HUES48 (cell line): ENCODE data around the gene CHST6.

Experiments used
- H3K27ac ChIP-seq: one replicate; pipeline ENCODE4 v1.7.0; 2013; ENCODE audit warnings: low read depth, low read length, inconsistent platforms
- H3K27me3 ChIP-seq: 2 replicates; pipeline ENCODE4 v1.6.1; 2013; ENCODE audit warnings: mild to moderate bottlenecking, low read length; ENCODE audit not compliant: control insufficient read depth, insufficient read depth
- H3K36me3 ChIP-seq: 2 replicates; pipeline ENCODE4 v1.6.1; 2013; ENCODE audit warnings: low read length; ENCODE audit not compliant: control insufficient read depth, insufficient read depth
- H3K4me1 ChIP-seq: 2 replicates; pipeline ENCODE4 v1.6.1; 2013; ENCODE audit warnings: mild to moderate bottlenecking, low read length; ENCODE audit not compliant: control insufficient read depth, insufficient read depth
- H3K4me3 ChIP-seq: 2 replicates; pipeline ENCODE4 v1.5.1; 2013; ENCODE audit warnings: mild to moderate bottlenecking, low read depth, low read length
- H3K9ac ChIP-seq: 2 replicates; pipeline ENCODE4 v1.6.1; 2013; ENCODE audit warnings: mild to moderate bottlenecking, low read depth, low read length, moderate library complexity
- H3K9me3 ChIP-seq: 2 replicates; pipeline ENCODE4 v1.6.1; 2013; ENCODE audit warnings: low read length; ENCODE audit not compliant: control insufficient read depth, insufficient read depth

The CHST6 gene

GRCh38 chr16:75486014-75486675 lies 9.1 kb downstream of the CHST6 start:
- H3K27ac ChIP-seq, result no peak overlapping the region
- H3K36me3 ChIP-seq, result peaks cover 16% of the 10 kb centered on the region; the same call in 1 of the 2 replicates
- no peaks in the 10 kb centered on the region for H3K9me3 ChIP-seq
- no peak overlapping the region for H3K9ac ChIP-seq
- H3K4me1 ChIP-seq, result no peaks in the 10 kb centered on the region
- H3K27me3 ChIP-seq, result no peaks in the 10 kb centered on the region
- H3K4me3 ChIP-seq, result no peak overlapping the region

- no peaks in the 10 kb centered on the region for H3K4me1 ChIP-seq
- no peak overlapping the region for H3K4me3 ChIP-seq
- H3K27me3 ChIP-seq, result no peaks in the 10 kb centered on the region
- no peak overlapping the region for H3K9ac ChIP-seq
- peaks cover 16% of the 10 kb centered on the region; the same call in 1 of the 2 replicates for H3K36me3 ChIP-seq
- H3K27ac ChIP-seq, result no peak overlapping the region
- no peaks in the 10 kb centered on the region for H3K9me3 ChIP-seq
These were observed 9.8 kb downstream of the CHST6 start for GRCh38 chr16:75485230-75486013.

GRCh38 chr16:75483222-75483621 lies 12.0 kb downstream of the CHST6 start:
- no peaks in the 10 kb centered on the region for H3K9me3 ChIP-seq
- no peaks in the 10 kb centered on the region for H3K4me1 ChIP-seq
- H3K9ac ChIP-seq, result no peak overlapping the region
- H3K36me3 ChIP-seq, result peaks cover 33% of the 10 kb centered on the region
- H3K27me3 ChIP-seq, result no peaks in the 10 kb centered on the region
- H3K4me3 ChIP-seq, result no peak overlapping the region
- no peak overlapping the region for H3K27ac ChIP-seq

DNA sequence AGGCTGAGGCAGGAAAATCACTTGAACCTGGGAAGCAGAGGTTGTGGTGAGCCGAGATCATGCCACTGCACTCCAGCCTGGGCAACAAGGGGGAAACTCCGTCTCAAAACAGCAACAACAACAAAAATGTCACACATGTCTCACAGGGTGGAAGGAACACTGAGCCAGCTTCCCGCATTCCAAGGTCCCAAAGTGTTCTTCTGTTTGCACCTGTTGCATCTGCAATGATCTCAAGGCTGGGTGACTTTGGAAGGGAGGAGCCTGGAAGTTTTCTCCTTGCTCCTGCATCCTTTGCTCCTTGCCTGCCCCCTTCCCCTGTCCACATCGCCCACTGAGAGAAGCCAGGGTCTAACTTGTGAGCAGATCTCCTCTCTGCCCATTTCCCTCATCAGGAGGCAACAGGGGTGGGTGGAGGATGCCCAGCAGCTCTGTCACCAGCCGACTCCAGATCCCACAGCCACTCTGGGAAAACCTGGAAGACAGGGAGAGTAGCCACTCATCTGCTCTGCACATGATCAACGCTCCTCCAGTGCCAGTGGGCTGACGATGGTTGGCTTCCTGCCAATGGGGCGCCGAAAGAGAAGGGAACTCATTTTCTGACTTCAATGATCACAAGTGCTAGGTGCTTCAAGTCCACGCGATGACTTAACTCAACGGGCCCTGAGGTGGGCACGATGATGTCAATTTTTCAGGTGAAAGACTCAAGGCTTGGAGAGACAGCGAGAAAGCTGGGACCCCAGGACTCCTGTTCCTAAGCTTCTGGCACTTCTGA lies 12.6 kb downstream of the CHST6 start:
- H3K27ac ChIP-seq, result no peak overlapping the region

DNA sequence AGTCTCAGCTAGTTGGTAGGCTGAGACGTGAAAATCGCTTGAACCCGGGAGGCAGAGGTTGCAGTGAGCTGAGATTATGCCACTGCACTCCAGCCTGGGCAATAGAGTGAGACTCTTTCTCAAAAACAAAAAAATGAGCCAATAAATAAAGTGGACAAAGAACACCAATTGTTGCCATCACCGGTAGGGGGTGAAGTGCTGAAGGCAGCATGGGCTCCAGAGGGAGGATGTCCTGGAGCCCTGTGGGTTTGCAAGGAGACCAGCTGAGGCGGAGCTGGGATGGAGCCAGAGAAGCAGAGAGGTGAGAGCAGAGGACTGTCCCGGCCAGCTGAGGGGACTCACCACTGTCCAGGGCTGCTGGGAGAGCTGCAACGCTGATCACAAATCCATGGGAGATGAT lies 13.8 kb downstream of the CHST6 start:
- Histone ChIP-seq H3K4me1 (no peaks in the 10 kb centered on the region), H3K9me3 (no peaks in the 10 kb centered on the region), H3K36me3 (peaks cover 35% of the 10 kb centered on the region), H3K4me3 (no peak overlapping the region), H3K9ac (no peak overlapping the region), H3K27me3 (no peaks in the 10 kb centered on the region), H3K27ac (no peak overlapping the region)

More for the DNA sequence above, 12.6 kb downstream of the CHST6 start:
- Histone ChIP-seq H3K9me3 (no peaks in the 10 kb centered on the region), H3K9ac (no peak overlapping the region), H3K36me3 (peaks cover 38% of the 10 kb centered on the region), H3K27me3 (no peaks in the 10 kb centered on the region), H3K4me1 (no peaks in the 10 kb centered on the region), H3K4me3 (no peak overlapping the region)

DNA sequence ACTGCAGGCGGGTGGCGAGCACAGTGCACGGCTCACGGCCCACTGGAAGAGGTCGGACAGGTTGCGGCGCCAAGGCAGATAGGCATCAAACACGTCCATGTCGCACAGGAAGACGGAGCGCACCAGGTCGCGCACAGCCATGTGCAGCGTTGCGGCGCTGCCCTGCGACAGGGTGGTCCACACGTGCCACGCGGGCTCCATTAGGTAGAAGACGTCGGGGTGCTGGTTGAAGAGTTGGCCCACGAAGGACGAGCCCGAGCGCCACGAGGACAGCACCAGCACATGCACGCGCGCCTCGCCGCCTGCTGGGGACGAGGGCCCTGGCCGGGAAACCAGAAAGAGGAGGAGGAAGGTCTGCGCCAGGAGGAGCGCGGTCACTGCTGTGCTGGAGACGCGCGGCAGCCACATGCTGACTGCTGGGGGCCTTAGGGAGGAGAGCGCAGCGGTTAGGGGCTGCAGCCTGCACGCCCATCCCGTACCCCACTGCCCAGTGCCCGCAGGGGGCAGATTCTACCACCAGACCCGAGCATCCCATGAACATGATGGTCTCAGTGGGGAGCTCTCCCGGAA lies 15.7 kb downstream of the CHST6 start:
- Histone ChIP-seq H3K36me3 (peaks cover 31% of the 10 kb centered on the region), H3K9ac (no peak overlapping the region), H3K27ac (no peak overlapping the region), H3K4me1 (no peaks in the 10 kb centered on the region), H3K9me3 (no peaks in the 10 kb centered on the region), H3K27me3 (no peaks in the 10 kb centered on the region), H3K4me3 (no peak overlapping the region)

- no peak overlapping the region for H3K4me3 ChIP-seq
These were observed 16.5 kb downstream of the CHST6 start for GRCh38 chr16:75478480-75479345.

DNA sequence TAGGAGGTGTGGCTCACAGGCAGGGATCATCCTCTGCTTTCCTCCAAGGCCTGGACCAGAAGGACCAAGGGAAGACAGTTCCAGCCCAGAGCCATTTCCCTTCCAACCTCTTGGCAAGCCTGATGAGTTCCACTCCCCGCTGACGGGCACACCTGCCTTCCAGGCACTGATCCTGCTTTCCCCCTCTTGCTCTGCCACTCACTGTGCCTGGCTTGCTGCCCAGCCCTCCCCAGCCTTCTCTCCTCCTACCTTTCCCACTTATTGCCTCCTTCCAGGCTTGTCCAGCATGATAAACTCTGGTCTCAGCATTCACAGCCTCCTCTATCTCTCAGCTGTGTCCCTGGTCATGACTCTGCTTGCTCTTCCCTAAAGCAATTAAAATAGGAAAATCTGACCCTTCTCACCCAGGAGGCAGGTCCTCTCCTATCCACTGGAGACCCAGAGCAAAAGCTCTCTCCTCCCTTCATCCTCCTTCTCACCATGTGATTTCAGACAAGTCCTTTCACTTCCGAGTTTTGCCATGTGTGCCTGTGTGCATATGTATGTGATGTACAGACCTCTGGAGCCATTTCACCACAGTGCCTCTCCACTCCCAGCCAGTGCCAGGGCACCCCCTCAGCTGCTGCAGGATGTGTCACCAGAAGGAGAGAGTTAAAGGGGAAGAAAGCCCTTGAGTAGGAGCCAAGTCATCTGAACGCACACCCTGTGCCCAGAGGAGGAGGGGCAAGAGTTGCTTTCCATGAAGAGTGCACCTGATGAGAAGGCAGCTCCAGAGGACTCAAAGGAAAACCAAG lies 17.4 kb downstream of the CHST6 start:
- Histone ChIP-seq H3K27me3 (no peaks in the 10 kb centered on the region), H3K9ac (no peak overlapping the region), H3K9me3 (peaks cover 2% of the 10 kb centered on the region; the same call in 1 of the 2 replicates), H3K4me3 (no peak overlapping the region), H3K27ac (no peak overlapping the region), H3K4me1 (no peaks in the 10 kb centered on the region), H3K36me3 (peaks cover 37% of the 10 kb centered on the region)

More at GRCh38 chr16:75478480-75479345, 16.5 kb downstream of the CHST6 start:
- Histone ChIP-seq H3K27ac (no peak overlapping the region), H3K27me3 (no peaks in the 10 kb centered on the region), H3K4me1 (no peaks in the 10 kb centered on the region), H3K9me3 (no peaks in the 10 kb centered on the region), H3K36me3 (peaks cover 31% of the 10 kb centered on the region), H3K9ac (no peak overlapping the region)

GRCh38 chr16:75476817-75477216 lies 18.4 kb downstream of the CHST6 start:
- H3K27me3 ChIP-seq, result no peaks in the 10 kb centered on the region
- no peak overlapping the region for H3K9ac ChIP-seq
- no peak overlapping the region for H3K4me3 ChIP-seq
- peaks cover 40% of the 10 kb centered on the region for H3K36me3 ChIP-seq
- H3K27ac ChIP-seq, result no peak overlapping the region
- peaks cover 3% of the 10 kb centered on the region; the same call in 1 of the 2 replicates for H3K9me3 ChIP-seq
- H3K4me1 ChIP-seq, result peaks cover 10% of the 10 kb centered on the region
